ENCODE measurements around the gene AK1.
A peak's percentile ranks its signal among the peaks of the same experiment; 100 is the strongest.

Gene AK1, protein sequence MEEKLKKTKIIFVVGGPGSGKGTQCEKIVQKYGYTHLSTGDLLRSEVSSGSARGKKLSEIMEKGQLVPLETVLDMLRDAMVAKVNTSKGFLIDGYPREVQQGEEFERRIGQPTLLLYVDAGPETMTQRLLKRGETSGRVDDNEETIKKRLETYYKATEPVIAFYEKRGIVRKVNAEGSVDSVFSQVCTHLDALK

DNA sequence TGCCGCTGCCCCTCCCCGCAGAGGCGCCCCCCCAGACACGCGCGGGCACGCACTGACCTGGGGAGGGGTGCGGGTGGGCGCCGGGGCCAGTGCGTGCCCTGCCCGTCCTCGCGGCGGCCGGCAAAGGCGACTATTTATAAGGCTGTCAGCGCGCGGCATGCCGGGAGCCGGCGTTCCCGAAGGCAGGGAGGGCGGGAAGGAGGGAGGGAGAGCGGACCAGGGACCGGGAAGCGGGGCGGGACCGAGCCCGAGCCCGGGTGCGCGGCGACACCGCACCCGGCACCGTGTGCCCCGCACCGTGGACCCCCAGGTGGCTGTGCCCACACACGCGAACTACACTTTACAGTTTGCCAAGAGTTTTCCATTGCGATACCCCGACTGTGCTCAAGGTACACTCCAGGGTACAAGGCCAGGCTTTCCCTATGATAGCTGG is at the start of gene AK1:
Gene AK1, minus strand, starts transcription at position 110 of the 433 bp plus-strand sequence. CDS start 3,058 bp downstream, outside the sequence.
- peak; percentile 48 to 74 for DNase-seq

- DNase-seq = no peak
Measured at GRCh38 chr9:127926906-127927200, 49.4 kb upstream of the AK1 start.

GRCh38 chr9:127925959-127926905 is 48.8 kb upstream of the AK1 start:
- DNase-seq = no peak

GRCh38 chr9:127924736-127925444 is 47.4 kb upstream of the AK1 start:
- no peak for DNase-seq

DNA sequence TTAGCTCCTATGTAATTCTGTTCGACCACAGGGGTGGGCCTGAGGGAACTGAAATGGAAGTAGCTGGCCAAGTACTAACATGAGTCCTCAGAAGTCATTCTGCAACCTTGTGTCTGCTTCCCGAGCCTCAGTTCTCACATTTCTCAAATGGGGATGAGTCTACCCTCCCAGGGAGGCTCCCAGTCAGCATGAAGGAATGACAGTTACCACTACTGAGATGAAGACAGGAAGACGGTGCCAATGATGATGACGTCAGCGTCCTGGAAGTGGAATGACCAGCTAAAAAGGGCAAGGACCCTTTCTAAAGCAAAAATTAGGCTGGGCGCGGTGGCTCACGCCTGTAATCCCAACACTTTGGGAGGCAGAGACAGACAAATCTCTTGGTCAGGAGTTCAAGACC is 46.3 kb upstream of the AK1 start:
- DNase-seq = no peak

- no peak for DNase-seq
Measured at GRCh38 chr9:127923046-127923445, 45.6 kb upstream of the AK1 start.

DNA sequence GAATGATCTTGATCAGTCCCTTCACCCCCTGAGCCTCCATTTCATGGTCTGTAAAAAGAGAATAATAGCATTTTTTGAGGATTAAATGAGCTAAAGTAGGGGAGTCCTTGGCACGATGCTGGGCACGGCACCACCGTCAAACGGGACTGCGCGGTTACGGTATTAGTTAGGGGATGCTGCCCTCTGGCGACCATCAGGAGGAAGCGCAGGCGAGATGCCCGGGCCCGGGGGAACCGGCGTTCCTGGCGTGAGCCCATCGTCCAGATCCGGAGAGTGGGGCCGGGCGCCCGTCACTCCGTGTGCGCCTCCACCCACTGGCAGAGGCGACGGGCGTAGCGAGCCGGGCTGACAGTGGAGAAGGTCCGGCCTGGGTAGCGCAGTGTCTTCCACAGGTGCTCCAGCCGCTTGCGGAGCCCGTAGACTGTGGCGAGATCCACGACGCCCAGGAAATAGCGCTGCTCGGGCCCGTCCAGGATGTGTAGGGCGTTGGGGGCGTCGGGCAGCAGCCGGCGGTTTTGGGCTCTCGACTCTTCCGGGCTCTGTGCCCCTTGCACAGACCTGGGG is 44.2 kb upstream of the AK1 start:
- DNase-seq = peak in 1 of 2 experiments; percentile 37

- no peak for DNase-seq
Measured at GRCh38 chr9:127920794-127921193, 43.3 kb upstream of the AK1 start.

GRCh38 chr9:127919253-127919815 is 41.9 kb upstream of the AK1 start:
- no peak for DNase-seq

DNA sequence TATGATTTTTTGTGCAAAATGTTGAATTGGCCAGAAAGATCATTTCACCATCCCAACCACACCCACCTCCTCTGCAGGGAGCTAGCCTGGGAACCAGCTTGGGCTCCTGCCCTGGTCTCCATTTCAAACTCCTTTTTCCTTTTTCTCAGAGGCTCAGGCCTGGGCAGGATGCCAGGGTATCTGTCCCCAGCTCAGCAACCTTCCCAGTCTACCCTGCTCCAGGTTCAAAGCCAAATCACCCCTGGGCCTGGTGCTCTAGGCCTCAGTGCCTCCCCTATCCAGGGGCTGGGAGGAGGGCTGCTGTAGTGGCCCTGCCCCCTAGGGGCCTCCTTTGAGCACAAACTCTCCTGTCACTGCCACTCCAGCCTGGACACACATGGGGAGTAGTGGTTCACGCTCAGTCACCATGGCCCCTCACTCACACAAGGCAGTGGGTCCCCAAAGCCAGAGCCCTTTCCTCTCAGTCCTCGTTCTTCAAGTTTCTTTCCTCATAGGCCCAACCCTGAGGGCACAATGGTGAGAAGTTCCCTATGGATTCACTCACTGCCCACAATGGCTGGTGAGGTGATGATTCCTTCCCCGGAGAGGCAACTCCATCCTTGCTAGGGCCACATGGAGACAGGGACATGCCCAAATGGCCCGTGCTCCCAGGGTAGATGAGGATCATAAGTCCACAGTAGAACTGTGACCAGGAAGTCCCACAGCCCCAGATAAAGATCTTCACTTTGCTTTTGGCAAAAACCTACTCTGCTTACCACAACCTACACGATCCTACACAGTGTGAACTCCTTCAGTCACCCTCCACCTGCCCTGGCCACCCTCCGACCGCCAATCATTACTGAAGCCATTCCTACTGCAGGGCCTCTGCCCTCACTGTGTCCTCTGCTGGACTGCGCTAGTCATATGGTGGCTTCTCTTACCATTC is 41.0 kb upstream of the AK1 start:
- DNase-seq = no peak

DNA sequence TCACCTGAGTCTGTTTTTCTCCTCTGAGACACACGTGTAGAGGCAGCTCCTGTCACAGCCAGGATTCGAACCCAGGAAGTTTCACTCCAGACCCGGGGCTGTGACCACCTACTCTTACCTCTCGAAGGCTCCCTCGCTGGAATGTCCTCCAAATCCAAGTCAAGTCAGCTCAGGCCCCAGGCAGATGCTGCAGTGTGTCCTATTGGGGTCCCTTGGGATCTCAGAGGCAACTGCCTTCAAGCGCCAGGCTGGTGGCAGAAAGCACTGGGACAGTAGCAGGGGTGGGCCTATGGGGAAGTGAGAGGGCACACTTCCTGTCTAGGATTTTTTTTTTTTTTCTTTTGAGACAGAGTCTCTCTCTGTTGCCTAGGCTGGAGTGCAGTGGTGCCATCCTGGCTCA is 40.1 kb upstream of the AK1 start:
- no peak for DNase-seq

GRCh38 chr9:127916720-127917581 is 39.5 kb upstream of the AK1 start, which contains the start of gene ST6GALNAC4:
Gene ST6GALNAC4 (minus strand): TSS chr9:127917041. CDS start chr9:127916419, 622 bp downstream.
- peak; percentile 70 to 92 for DNase-seq

DNA sequence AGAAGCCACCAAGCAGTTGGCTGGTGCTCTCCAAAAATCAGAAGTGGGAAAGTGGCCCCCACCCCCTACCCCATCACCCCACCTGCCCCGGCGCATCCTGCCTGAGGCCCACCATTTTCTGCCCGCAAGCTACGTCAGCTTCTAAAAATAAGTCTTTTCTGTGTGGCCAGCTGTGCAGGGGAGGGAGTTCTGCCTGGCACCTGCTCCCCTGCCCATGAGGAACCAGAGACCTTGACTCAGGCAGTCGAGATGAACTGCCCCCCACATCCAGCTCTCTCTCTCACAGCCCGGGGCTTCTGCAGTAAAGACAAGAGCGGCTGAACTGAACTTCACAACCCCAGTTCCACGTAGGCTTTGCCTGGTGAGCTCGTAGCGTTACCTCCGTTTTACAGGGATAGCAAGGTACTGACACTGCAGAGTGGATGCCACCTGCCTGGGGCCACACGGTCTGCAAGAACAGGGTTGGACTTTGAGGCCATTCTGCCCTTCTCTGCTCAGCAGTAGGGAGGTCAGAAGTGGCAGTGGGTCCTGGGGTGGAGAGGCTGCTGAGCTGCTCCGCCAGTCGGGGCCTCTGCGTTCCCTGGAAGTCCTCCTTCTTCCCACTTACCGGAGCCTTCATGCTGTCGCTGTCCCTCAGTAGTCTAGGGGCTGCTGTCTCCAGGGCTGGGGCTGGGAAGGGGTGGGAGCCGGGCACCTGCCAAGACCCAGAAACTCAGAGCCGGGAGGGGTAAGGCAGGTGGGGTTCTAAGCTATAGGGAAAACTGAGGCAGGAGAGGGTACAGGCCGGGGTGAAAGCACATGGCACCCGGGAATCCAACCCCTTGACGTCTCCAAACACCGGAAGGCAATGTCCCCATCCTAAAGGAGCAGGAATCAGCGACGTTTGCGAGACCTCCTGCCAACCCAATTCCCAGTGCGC is 38.6 kb upstream of the AK1 start:
- DNase-seq = peak; percentile 84 to 90

DNA sequence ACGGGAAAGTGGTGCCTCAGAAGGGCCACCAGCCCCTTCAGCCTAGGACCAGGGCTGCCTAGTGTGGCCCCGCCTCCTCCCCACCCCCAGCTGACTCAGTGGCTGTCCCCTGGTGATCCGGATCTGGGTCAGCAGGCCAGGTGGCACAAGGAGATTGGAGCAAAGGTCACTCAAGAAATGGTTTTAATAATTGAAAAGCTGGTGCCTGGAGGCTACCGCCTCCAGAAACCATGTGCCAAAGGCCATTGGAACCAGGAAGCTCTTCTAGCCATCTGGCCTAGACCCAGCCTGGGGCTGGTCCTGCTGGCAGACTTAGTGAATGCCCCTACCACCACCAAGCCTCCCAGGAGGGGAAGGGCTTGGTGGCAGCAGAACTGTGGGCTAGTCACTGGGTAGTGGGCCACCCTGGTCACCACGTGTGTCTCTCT is 37.9 kb upstream of the AK1 start:
- peak in 1 of 2 experiments; percentile 74 for DNase-seq

GRCh38 chr9:127913682-127914081 is 36.2 kb upstream of the AK1 start:
- no peak for DNase-seq

DNA sequence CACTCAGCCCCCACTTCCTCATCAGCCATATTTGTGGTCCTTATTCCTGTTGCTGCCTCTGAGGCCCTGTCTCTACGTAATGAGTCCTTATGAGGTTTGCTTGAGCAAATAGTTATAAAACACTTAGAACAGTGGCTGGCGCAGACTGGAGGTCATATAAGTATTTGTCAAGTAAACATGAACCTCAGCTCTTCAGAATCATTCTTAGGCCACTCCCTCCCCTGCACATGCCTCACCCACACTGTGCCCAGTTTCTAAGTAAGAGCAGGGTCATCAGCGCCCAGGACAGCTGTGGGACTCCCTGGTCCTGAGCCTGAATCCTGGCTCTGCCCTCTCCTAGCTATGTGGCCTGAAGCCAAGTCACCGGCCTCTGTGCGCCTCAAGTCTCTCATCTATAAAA is 35.4 kb upstream of the AK1 start:
- peak; percentile 46 to 68 for DNase-seq

DNA sequence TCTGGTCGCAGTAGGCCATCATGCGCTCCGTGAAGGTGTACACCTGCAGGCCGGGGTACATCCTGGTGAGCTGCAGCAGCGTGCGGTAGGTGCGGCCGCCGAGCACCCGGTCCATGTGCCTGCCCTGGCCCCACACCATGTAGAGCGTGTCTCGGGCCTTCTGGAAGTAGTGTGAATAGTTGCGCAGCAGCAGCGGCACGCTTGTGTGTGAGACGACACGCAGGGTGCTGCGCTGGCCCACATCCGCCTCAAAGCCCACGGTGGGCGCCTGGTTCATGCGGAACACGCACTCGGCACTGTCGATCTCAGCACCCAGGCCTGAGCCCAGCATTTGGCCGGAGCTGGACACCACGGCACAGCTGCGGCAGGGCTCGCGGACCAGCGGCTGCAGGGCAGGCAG is 34.8 kb upstream of the AK1 start:
- no peak for DNase-seq

- no peak for DNase-seq
Measured at GRCh38 chr9:127910613-127911205, 33.2 kb upstream of the AK1 start.

GRCh38 chr9:127909839-127910273 is 32.4 kb upstream of the AK1 start:
- DNase-seq = no peak
